ENCODE measurements around the gene AREL1. TPM values are rescaled to one million over a fixed set of nuclear protein-coding genes. Genes with fewer than 3 reads are reported as not detected.

AREL1 gene
- total RNA-seq, 2 experiments from 2014 or later = 30.6 to 35.9 TPM

DNA sequence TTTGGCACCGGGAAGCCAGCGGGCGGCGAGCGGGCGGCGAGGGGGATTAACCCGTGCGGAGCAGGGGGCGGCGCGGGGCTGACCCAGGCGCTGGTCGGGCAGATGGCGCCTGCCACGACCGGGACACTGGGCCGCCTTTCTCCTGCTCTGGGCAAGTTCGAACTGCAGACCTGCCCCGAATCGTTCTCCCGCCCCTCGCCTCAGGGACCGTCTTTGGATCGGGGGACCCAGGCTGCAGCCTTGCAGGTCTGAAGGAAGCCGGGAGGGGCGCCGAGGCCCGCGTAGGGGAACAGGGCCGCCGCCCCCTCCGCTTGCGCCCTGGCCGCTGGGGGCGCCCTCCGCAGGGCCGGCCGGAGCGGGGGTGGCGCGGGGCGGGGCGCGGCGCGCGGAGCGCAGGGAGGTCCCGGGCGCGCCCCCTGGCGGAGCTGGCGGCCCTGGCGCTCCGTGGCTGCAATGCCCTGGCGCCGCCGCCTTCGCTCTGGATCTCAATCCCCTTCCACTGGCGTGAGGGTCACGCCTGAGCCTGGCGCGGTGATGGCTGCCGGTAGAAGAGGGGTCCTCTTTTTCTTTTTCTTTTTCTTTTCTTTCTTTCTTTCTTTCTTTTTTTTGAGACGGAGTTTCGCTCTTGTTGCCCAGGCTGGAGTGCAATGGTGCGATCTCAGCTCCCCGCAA, 100.4 kb downstream of the AREL1 start:
- peak; percentile 52 for TF ChIP-seq CTCF (IDR thresholded peaks at IDR 0.05)
- no peak overlapping the region for H3K27ac Mint-ChIP-seq
- Histone ChIP-seq H3K27me3 (ENCODE audit: control insufficient read depth in 1 of 2, insufficient read depth in 2 of 2, low read length in 2 of 2) (no peaks in the 10 kb centered on the region), H3K4me3 (ENCODE audit: low read length) (peak overlapping the region; percentile 65), H3K36me3 (ENCODE audit: insufficient read depth, low read length) (no peaks in the 10 kb centered on the region), H3K9me3 (ENCODE audit: control insufficient read depth in 1 of 2, insufficient read depth in 1 of 2, low read length in 2 of 2) (no peaks in the 10 kb centered on the region), H3K27ac (ENCODE audit: low read depth in 1 of 2, low read length in 2 of 2) (no peak overlapping the region), H3K4me1 (ENCODE audit: insufficient read depth, low read length) (peaks cover 54% of the 10 kb centered on the region)
- DNase-seq (peak; percentile 65 to 95 (median 81)), ATAC-seq (ENCODE audit: poor library complexity) (peak; percentile 79)
- no peaks in the 10 kb centered on the region for H3K9me3 Mint-ChIP-seq
- peaks cover 29% of the 10 kb centered on the region for H3K4me1 Mint-ChIP-seq (ENCODE audit: low read depth)
- H3K36me3 Mint-ChIP-seq (ENCODE audit: low read depth) = no peaks in the 10 kb centered on the region
- ChIA-PET CTCF (interaction anchor here (0.5 to 2.2 kb wide), 20 partner anchors 10 to 1551 kb away, joined by 3 to 17 read pairs (median 3); partner anchors contain the start of gene YLPM1), POLR2A (interaction anchor here (0.7 to 1.8 kb wide), 3 partner anchors 119 to 853 kb away, joined by 3 to 12 read pairs (median 3); partner anchors contain the start of genes ISCA2, NPC2 and YLPM1)
- H3K4me3 Mint-ChIP-seq = peak overlapping the region; percentile 79
- peaks cover 9% of the 10 kb centered on the region for H3K27me3 Mint-ChIP-seq
- intact Hi-C loops (cut with DNase I, micrococcal nuclease) = loop anchor here in 1 of 2 experiments (1.0 to 5.0 kb wide), 3 partner anchors 101 to 1365 kb away; partner anchors contain the start of genes AREL1 and FCF1

- CTCF ChIA-PET = interaction anchor here (0.6 to 2.2 kb wide), 11 partner anchors 9 to 234 kb away, joined by 3 to 17 read pairs (median 3); partner anchors contain the start of gene YLPM1
- Histone ChIP-seq H3K4me1 (ENCODE audit: insufficient read depth, low read length) (peaks cover 47% of the 10 kb centered on the region), H3K4me3 (ENCODE audit: low read length) (peak within 1 kb of the TSS; percentile 65), H3K9me3 (ENCODE audit: control insufficient read depth in 1 of 2, insufficient read depth in 1 of 2, low read length in 2 of 2) (no peaks in the 10 kb centered on the region), H3K27ac (ENCODE audit: low read depth in 1 of 2, low read length in 2 of 2) (no peak within 1 kb of the TSS), H3K27me3 (ENCODE audit: control insufficient read depth in 1 of 2, insufficient read depth in 2 of 2, low read length in 2 of 2) (no peaks in the 10 kb centered on the region), H3K36me3 (ENCODE audit: insufficient read depth, low read length) (no peaks in the 10 kb centered on the region)
- intact Hi-C loops (cut with DNase I, micrococcal nuclease) = loop anchor here in 1 of 2 experiments (1.0 to 5.0 kb wide), 3 partner anchors 102 to 1366 kb away; partner anchors contain the start of genes AREL1 and FCF1
- ATAC-seq (ENCODE audit: poor library complexity) (peak; percentile 8), DNase-seq (peak in 7 of 14 experiments; percentile 5 to 46 (median 15))
- no peaks in the 10 kb centered on the region for H3K9me3 Mint-ChIP-seq
- H3K27ac Mint-ChIP-seq = no peak within 1 kb of the TSS
- H3K4me1 Mint-ChIP-seq (ENCODE audit: low read depth) = peaks cover 27% of the 10 kb centered on the region
- H3K4me3 Mint-ChIP-seq = peak within 1 kb of the TSS; percentile 79
- H3K36me3 Mint-ChIP-seq (ENCODE audit: low read depth) = no peaks in the 10 kb centered on the region
- POLR2A ChIA-PET = interaction anchor here (1.1 to 1.8 kb wide), 2 partner anchors 118 to 152 kb away, joined by 3 to 12 read pairs; partner anchors contain the start of genes ISCA2, NPC2 and YLPM1
- peaks cover 9% of the 10 kb centered on the region for H3K27me3 Mint-ChIP-seq
- no peak for TF ChIP-seq CTCF (IDR thresholded peaks at IDR 0.05)
Measured at GRCh38 chr14:74611650-74612349, 101.1 kb downstream of the AREL1 start, which contains the start of gene LTBP2. LTBP2 (minus strand) TSS chr14:74612237; CDS start chr14:74611944, 293 bp downstream.

Other genes with a start within 250 kb of the AREL1 start
- gene NPC2, start 219.8 kb downstream of the AREL1 start, total RNA-seq = 10 to 100 TPM; 32.5 to 36.8 TPM
- 10 to 100 TPM; 22.5 to 23.7 TPM for gene ISCA2, start 219.3 kb downstream of the AREL1 start, total RNA-seq
- under 1 TPM; 0.45 to 0.47 TPM for gene LTBP2, start 100.8 kb downstream of the AREL1 start, total RNA-seq
- 10 to 100 TPM; 31.9 to 32.9 TPM for gene FCF1, start 64 bp upstream of the AREL1 start, total RNA-seq
- gene YLPM1, start 50.2 kb upstream of the AREL1 start, total RNA-seq = 10 to 100 TPM; 87.2 to 88.6 TPM
- under 1 TPM in 1 of 2 experiments, not detected in 1; 0.25 TPM for gene PROX2, start 163.1 kb upstream of the AREL1 start, total RNA-seq
- 100 to 1,000 TPM; 162 to 170 TPM for gene DLST, start 168.8 kb upstream of the AREL1 start, total RNA-seq
- gene RPS6KL1, start 210.2 kb upstream of the AREL1 start, total RNA-seq = 10 to 100 TPM; 12.5 to 12.7 TPM
- under 1 TPM in 1 of 2 experiments, not detected in 1; 0.11 TPM for gene PGF, start 242.5 kb upstream of the AREL1 start, total RNA-seq

Measured in CD4-positive, alpha-beta T cell (primary cell).